Measurements from ENCODE around the gene GABBR2. TPM values are rescaled to one million over a fixed set of nuclear protein-coding genes. Genes with fewer than 3 reads are reported as not detected.

The GABBR2 gene
- total RNA-seq, 4 donors from 2014 or later: 0.32 to 1.7 TPM; not detected in 2

DNA sequence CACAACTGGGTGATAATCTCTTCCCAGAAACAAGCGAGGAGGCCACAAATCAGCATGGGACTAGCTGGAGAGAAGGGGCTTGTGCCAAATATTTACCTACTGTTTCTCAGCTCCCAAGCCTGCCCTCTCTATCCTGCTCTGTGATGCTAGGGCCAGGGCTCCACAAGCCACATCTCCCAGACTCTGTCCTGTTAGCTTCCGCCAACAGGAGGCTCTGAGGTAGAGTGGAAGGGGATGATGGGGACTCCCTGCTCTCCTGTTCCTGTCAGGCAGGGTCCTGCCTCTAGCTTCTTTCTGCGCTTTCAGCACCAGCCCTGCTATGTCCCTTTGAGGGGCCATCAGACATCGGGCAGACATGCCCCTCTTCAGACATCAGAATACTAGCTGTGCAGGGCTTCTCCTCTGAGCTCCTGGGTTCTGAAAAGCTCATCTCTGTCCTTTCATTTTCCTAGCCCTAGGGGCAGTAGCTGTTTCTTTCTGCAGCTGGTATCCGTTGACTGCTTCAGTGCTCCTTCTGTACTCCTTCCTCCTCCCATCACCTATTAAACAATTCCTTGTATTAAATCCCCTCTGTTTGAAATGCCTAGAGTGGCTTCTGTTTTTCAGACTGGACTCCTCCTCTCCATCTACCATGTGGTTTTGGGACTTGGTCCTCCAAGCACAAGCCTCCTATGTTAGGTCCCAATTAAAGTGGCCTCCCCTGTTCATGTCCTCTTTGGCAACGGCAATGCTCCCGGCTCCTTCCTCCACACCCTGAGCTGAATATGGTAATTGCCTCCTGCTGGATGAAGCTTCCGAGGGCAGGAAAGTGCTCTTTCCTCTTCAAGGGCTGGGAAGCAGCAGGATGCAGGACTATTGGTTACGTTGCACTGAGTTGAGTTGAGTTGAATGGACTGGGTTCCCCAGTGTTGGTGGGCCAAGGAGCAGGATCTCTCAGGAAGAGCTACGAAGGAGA, 292.2 kb downstream of the GABBR2 start:
- 74% methylated on average over 10 of the region's 10 CpGs for WGBS
- H3K27me3 ChIP-seq: peaks cover 2% of the 10 kb centered on the region
- H3K36me3 ChIP-seq: no peaks in the 10 kb centered on the region
- no peaks in the 10 kb centered on the region for H3K9me3 ChIP-seq
- no peak overlapping the region for H3K4me3 ChIP-seq
- H3K4me1 ChIP-seq: no peaks in the 10 kb centered on the region
- no peak overlapping the region for H3K27ac ChIP-seq
- TF ChIP-seq, protein P1, sequence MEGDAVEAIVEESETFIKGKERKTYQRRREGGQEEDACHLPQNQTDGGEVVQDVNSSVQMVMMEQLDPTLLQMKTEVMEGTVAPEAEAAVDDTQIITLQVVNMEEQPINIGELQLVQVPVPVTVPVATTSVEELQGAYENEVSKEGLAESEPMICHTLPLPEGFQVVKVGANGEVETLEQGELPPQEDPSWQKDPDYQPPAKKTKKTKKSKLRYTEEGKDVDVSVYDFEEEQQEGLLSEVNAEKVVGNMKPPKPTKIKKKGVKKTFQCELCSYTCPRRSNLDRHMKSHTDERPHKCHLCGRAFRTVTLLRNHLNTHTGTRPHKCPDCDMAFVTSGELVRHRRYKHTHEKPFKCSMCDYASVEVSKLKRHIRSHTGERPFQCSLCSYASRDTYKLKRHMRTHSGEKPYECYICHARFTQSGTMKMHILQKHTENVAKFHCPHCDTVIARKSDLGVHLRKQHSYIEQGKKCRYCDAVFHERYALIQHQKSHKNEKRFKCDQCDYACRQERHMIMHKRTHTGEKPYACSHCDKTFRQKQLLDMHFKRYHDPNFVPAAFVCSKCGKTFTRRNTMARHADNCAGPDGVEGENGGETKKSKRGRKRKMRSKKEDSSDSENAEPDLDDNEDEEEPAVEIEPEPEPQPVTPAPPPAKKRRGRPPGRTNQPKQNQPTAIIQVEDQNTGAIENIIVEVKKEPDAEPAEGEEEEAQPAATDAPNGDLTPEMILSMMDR (IDR thresholded peaks at IDR 0.05): no peak
- no peak for TF ChIP-seq POLR2A (IDR thresholded peaks at IDR 0.05)
- TF ChIP-seq POLR2AphosphoS5 (IDR thresholded peaks at IDR 0.05): no peak
- no peak for TF ChIP-seq EP300 (IDR thresholded peaks at IDR 0.05)
- DNase-seq (ENCODE audit: low spot score in 2 of 2): no peak

DNA sequence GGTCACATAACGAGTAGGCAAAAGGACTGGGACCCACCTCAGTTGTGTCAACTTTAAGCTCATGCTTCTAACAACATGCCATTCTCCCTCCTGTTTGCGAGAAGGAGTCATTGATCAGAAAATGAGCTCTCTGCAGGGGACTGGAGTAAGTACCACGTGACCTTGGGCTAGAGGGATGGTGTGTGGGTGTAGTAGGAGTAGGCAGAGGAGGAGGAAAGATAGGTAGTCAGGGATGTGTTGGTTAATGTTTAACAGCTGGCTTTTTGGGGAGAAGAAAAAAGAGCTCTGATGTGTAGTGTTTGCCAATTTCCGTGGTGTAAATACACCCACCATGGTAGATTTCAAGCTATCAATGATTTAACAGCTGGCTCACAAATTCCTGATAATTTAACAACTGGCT, 293.0 kb downstream of the GABBR2 start:
- WGBS: 74% methylated on average over 4 of the region's 4 CpGs
- Histone ChIP-seq H3K9me3 (no peaks in the 10 kb centered on the region), H3K4me3 (no peak overlapping the region), H3K4me1 (no peaks in the 10 kb centered on the region), H3K36me3 (no peaks in the 10 kb centered on the region), H3K27ac (no peak overlapping the region), H3K27me3 (peaks cover 2% of the 10 kb centered on the region)
- DNase-seq (ENCODE audit: low spot score in 2 of 2): no peak
- TF ChIP-seq POLR2AphosphoS5 (IDR thresholded peaks at IDR 0.05): no peak
- no peak for TF ChIP-seq POLR2A (IDR thresholded peaks at IDR 0.05)
- TF ChIP-seq EP300 (IDR thresholded peaks at IDR 0.05): no peak
- TF ChIP-seq, protein P1 (IDR thresholded peaks at IDR 0.05): no peak

DNA sequence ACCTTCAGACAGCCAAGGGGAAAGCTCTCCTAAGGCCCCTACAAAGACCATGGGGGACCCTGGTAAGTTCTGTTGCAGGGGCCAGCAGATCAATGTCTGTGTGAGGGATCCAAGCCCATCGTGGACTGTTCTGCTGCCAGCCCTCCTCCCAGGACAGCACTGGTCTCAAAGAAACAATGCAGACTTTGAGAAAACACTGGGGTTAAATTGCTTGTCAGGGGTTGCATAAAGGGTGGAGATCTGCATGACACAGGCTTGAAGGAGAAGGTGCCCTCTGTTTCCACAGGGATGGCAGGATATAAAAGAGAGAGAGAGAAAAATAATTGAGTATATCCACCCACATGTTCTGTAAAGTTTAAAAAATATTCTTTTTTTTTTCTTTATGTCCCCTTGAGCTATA, 295.7 kb downstream of the GABBR2 start:
- H3K4me1 ChIP-seq: no peaks in the 10 kb centered on the region
- TF ChIP-seq, protein P1 (IDR thresholded peaks at IDR 0.05): no peak
- no peak for TF ChIP-seq EP300 (IDR thresholded peaks at IDR 0.05)
- TF ChIP-seq POLR2A (IDR thresholded peaks at IDR 0.05): no peak
- no peak for TF ChIP-seq POLR2AphosphoS5 (IDR thresholded peaks at IDR 0.05)
- no peak overlapping the region for H3K4me3 ChIP-seq
- WGBS: 44% methylated on average over 1 of the region's 1 CpG
- H3K36me3 ChIP-seq: no peaks in the 10 kb centered on the region
- no peaks in the 10 kb centered on the region for H3K9me3 ChIP-seq
- DNase-seq (ENCODE audit: low spot score in 2 of 2): no peak
- no peak overlapping the region for H3K27ac ChIP-seq
- peaks cover 2% of the 10 kb centered on the region for H3K27me3 ChIP-seq

DNA sequence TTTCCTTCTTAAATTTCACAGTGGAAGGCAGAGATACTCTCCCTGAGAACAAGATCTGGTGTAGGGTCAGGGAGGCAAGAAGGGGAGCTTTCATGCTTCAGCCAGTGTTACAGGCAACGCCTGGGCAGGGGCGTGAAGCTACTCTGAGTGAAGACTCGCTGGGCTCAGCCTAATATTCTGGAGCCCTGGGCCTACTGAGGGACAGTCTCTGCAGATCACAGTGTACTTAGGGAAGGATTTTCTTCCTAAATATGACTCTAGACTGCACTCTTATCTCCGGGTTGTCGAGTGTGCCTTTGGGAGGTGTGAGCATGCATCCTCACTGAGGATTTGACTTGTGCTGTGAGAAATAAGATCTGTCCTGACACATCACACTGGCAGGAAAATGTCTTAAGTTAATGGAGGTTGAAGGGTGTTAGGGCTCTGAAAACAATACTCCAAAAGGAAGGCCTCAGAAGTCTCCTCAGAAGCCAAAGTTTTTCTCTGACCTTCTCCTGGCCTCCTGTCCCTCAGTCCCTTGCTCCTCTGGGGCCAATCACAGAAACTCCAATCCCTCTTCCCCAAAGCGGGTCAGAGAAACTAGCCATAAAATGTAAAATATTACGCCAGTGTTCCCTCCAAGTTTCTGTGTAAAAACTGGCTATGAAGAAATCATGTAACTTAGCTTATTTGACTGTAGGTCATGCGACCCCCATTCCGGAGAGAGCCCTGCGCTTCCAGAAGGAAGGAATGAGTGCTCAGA, 296.5 kb downstream of the GABBR2 start:
- no peak overlapping the region for H3K4me3 ChIP-seq
- no peaks in the 10 kb centered on the region for H3K9me3 ChIP-seq
- no peaks in the 10 kb centered on the region for H3K27me3 ChIP-seq
- H3K27ac ChIP-seq: no peak overlapping the region
- no peaks in the 10 kb centered on the region for H3K4me1 ChIP-seq
- no peak for DNase-seq (ENCODE audit: low spot score in 2 of 2)
- TF ChIP-seq EP300 (IDR thresholded peaks at IDR 0.05) (no peak), POLR2AphosphoS5 (IDR thresholded peaks at IDR 0.05) (no peak), POLR2A (IDR thresholded peaks at IDR 0.05) (no peak)
- TF ChIP-seq, protein P1 (IDR thresholded peaks at IDR 0.05): no peak
- 86% methylated on average over 10 of the region's 10 CpGs for WGBS
- no peaks in the 10 kb centered on the region for H3K36me3 ChIP-seq

DNA sequence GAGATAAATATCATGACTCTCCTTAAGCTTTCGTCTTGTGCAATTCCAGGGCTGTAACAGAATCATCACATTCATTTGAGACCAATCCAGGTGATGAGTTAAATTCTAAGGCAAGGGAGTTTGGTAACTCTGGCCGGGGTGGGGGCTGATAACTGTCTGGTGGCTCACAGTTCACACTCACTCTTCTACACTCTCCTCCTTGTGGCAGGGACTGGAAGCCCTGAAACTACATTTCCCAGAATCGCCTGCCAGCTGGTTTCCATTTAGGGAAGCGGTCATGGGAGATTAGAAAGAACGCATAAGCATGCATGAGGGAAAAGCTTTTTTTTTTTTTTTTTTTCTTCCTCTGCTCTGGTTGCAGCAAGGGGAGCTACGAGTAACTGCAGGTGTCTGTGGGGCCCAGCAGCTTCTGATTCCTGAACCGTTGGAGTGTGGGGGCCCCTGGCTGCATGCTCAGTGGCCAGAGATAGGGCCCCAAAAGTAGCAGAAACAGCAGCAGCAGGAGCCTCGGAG, 298.5 kb downstream of the GABBR2 start:
- Histone ChIP-seq H3K36me3 (no peaks in the 10 kb centered on the region), H3K4me1 (no peaks in the 10 kb centered on the region), H3K9me3 (no peaks in the 10 kb centered on the region), H3K27ac (no peak overlapping the region), H3K27me3 (no peaks in the 10 kb centered on the region), H3K4me3 (no peak overlapping the region)
- DNase-seq (ENCODE audit: low spot score in 2 of 2): no peak
- TF ChIP-seq POLR2AphosphoS5 (IDR thresholded peaks at IDR 0.05) (no peak), EP300 (IDR thresholded peaks at IDR 0.05) (no peak), POLR2A (IDR thresholded peaks at IDR 0.05) (no peak)
- TF ChIP-seq, protein P1 (IDR thresholded peaks at IDR 0.05): no peak
- WGBS: 31% methylated on average over 8 of the region's 8 CpGs

Measured in suprapubic skin (tissue), 4 donors.